H7 (cell line): ENCODE data around the gene PCDHGB5. TPM values are rescaled to one million over a fixed set of nuclear protein-coding genes. Genes with fewer than 3 reads are reported as not detected.
"Not testable (repeated sequence)": the region's sequence is repeated elsewhere in the genome, so short reads cannot be mapped to it uniquely, and the experiment has no call there.

Experiments used
- DNase-seq: peaks from one replicate; pipeline ENCODE4 v3.0.0; 2012
- H3K27me3 ChIP-seq: 2 replicates; pipeline ENCODE4 v1.6.0; 2011; ENCODE audit warnings: mild to moderate bottlenecking, low read length; ENCODE audit not compliant: control insufficient read depth, insufficient read depth
- H3K36me3 ChIP-seq: replicated peaks from 2 replicates; pipeline ENCODE4 v1.5.1; 2011; ENCODE audit warnings: low read length; ENCODE audit not compliant: control insufficient read depth, insufficient read depth
- H3K4me3 ChIP-seq: 2 replicates; pipeline ENCODE4 v1.5.1; 2011; ENCODE audit warnings: low read depth, mild to moderate bottlenecking, control low read depth, low read length, moderate library complexity; ENCODE audit not compliant: insufficient read depth
- total RNA-seq: library from RNA; depleted of rRNA; stranded (reverse); fragments of >200 nt; shearing (Covaris generic); gene quantifications from 2 replicates; pipeline ENCODE4 v1.2.3, GENCODE V29; 2014

PCDHGB5 gene
- total RNA-seq, 1 experiment from 2014 or later: not detected

- H3K27me3 ChIP-seq: peaks cover 10% of the 10 kb centered on the region
- H3K36me3 ChIP-seq, DNase-seq, H3K4me3 ChIP-seq: not testable (repeated sequence)
Measured at GRCh38 chr5:141414548-141415274, 17.0 kb downstream of the PCDHGB5 start.

GRCh38 chr5:141415275-141415618, 17.5 kb downstream of the PCDHGB5 start:
- DNase-seq, H3K4me3 ChIP-seq, H3K36me3 ChIP-seq: not testable (repeated sequence)
- peaks cover 11% of the 10 kb centered on the region for H3K27me3 ChIP-seq

GRCh38 chr5:141417494-141418172, 19.9 kb downstream of the PCDHGB5 start, which contains the start of gene PCDHGB7:
PCDHGB7 (plus strand) TSS chr5:141417677; CDS start chr5:141417860, 183 bp downstream.
- H3K36me3 ChIP-seq: not testable (repeated sequence)
- peak; percentile 91 for DNase-seq

GRCh38 chr5:141419074-141419880, 21.5 kb downstream of the PCDHGB5 start:
- no peak for DNase-seq
- H3K27me3 ChIP-seq: peaks cover 11% of the 10 kb centered on the region
- H3K36me3 ChIP-seq: no peaks in the 10 kb centered on the region

More at GRCh38 chr5:141417494-141418172, 19.9 kb downstream of the PCDHGB5 start, which contains the start of gene PCDHGB7:
- peak within 1 kb of the TSS; percentile 61 for H3K4me3 ChIP-seq
- peaks cover 11% of the 10 kb centered on the region for H3K27me3 ChIP-seq

GRCh38 chr5:141420855-141421488, 23.2 kb downstream of the PCDHGB5 start, which contains the start of gene PCDHGA11:
PCDHGA11 (plus strand) TSS chr5:141421051; CDS start chr5:141421228, 177 bp downstream.
- DNase-seq: peak; percentile 81
- Histone ChIP-seq H3K27me3 (peaks cover 11% of the 10 kb centered on the region), H3K4me3 (peak within 1 kb of the TSS; percentile 39; the same call in 1 of the 2 replicates), H3K36me3 (no peaks in the 10 kb centered on the region)

More at GRCh38 chr5:141419074-141419880, 21.5 kb downstream of the PCDHGB5 start:
- no peak overlapping the region for H3K4me3 ChIP-seq

GRCh38 chr5:141421489-141421855, 23.7 kb downstream of the PCDHGB5 start:
- Histone ChIP-seq H3K4me3 (peak overlapping the region; percentile 39; the same call in 1 of the 2 replicates), H3K27me3 (peaks cover 11% of the 10 kb centered on the region), H3K36me3 (no peaks in the 10 kb centered on the region)
- no peak for DNase-seq

GRCh38 chr5:141422742-141423291, 25.1 kb downstream of the PCDHGB5 start:
- Histone ChIP-seq H3K36me3 (no peaks in the 10 kb centered on the region), H3K4me3 (no peak overlapping the region), H3K27me3 (peaks cover 11% of the 10 kb centered on the region)
- no peak for DNase-seq

GRCh38 chr5:141427783-141428426, 30.2 kb downstream of the PCDHGB5 start:
- Histone ChIP-seq H3K4me3 (no peak overlapping the region), H3K27me3 (no peaks in the 10 kb centered on the region), H3K36me3 (no peaks in the 10 kb centered on the region)
- DNase-seq: no peak

GRCh38 chr5:141430332-141431113, 32.8 kb downstream of the PCDHGB5 start, which contains the start of gene PCDHGA12:
PCDHGA12 (plus strand) TSS chr5:141430507; CDS start chr5:141430760, 253 bp downstream.
- no peaks in the 10 kb centered on the region for H3K36me3 ChIP-seq
- DNase-seq: no peak
- no peak within 1 kb of the TSS for H3K4me3 ChIP-seq

GRCh38 chr5:141431286-141431685, 33.5 kb downstream of the PCDHGB5 start:
- Histone ChIP-seq H3K36me3 (no peaks in the 10 kb centered on the region), H3K4me3 (no peak overlapping the region), H3K27me3 (no peaks in the 10 kb centered on the region)
- no peak for DNase-seq

More at GRCh38 chr5:141430332-141431113, 32.8 kb downstream of the PCDHGB5 start, which contains the start of gene PCDHGA12:
- H3K27me3 ChIP-seq: no peaks in the 10 kb centered on the region

GRCh38 chr5:141432308-141432707, 34.6 kb downstream of the PCDHGB5 start:
- DNase-seq, H3K27me3 ChIP-seq, H3K36me3 ChIP-seq, H3K4me3 ChIP-seq: not testable (repeated sequence)

- DNase-seq, H3K4me3 ChIP-seq, H3K36me3 ChIP-seq, H3K27me3 ChIP-seq: not testable (repeated sequence)
Measured at GRCh38 chr5:141432726-141433125, 35.0 kb downstream of the PCDHGB5 start.

- Histone ChIP-seq H3K4me3 (no peak overlapping the region), H3K27me3 (no peaks in the 10 kb centered on the region), H3K36me3 (no peaks in the 10 kb centered on the region)
- no peak for DNase-seq
Measured at GRCh38 chr5:141434006-141434405, 36.3 kb downstream of the PCDHGB5 start.
